Right atrium auricular region (tissue), 2 donors: ENCODE results near the gene STN1. TPM values are rescaled to one million over a fixed set of nuclear protein-coding genes. Genes with fewer than 3 reads are reported as not detected.

Source experiments
- DNase-seq: peaks from one replicate; pipeline ENCODE4 v3.0.0-alpha.2; 2019; ENCODE audit warnings: low spot score
- H3K27ac ChIP-seq, 2 donors: fragments of 200-600 bp; sonication (generic); 1 replicate in 1 of 2; 2 replicates in 1 of 2; pipeline ENCODE4 v1.5.1; 2016 to 2019
- H3K27me3 ChIP-seq, 2 donors: fragments of 200-600 bp; sonication (generic); one replicate each; pipeline versions ENCODE4 v1.5.1 to v1.6.0; 2017 to 2019
- H3K36me3 ChIP-seq: fragments of 200-600 bp; sonication (generic); one replicate; pipeline ENCODE4 v1.5.1; 2016
- H3K4me1 ChIP-seq, 2 donors: fragments of 200-600 bp; sonication (generic); one replicate each; pipeline versions ENCODE4 v1.5.1 to v1.6.0; 2017 to 2019
- H3K4me3 ChIP-seq, 2 donors: fragments of 200-600 bp; sonication (generic); 1 replicate in 1 of 2; 2 replicates in 1 of 2; pipeline ENCODE4 v1.5.1; 2017 to 2019; ENCODE audit warnings: mild to moderate bottlenecking in 1 of 2, moderate library complexity in 1 of 2
- H3K9me3 ChIP-seq, 2 donors: fragments of 200-600 bp; sonication (generic); one replicate each; pipeline ENCODE4 v1.5.1; 2019
- total RNA-seq, 2 donors: library from RNA; depleted of rRNA; stranded (reverse); fragments of >200 nt; gene quantifications; one replicate each; pipeline ENCODE4 v1.1.0, GENCODE V29; 2016
- TF ChIP-seq, protein P1 (sequence below), 2 donors: fragments of 200-600 bp; sonication (generic); IDR thresholded peaks; one replicate each; pipeline ENCODE4 v1.5.1; 2019; ENCODE audit warnings: antibody characterized with exemption in 2 of 2

The STN1 gene
- total RNA-seq, 2 donors from 2014 or later: 26.8 to 35.3 TPM

DNA sequence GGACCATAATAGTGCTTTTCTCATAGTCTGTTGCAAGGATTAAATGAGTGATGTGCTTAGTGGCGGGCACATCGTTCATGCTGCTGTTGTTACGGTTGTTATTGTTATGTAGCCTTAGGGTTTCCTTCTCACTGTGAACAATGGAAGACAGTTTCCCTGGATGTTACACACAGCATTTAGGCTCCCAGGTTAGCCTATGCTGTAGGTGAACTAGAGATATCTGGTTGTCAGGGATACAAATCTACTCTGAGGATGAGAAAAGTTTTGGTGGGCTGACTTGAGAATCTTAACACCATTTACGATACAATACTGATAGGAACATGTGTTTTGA is 77.3 kb downstream of the STN1 start:
- H3K9me3 ChIP-seq: no peaks in the 10 kb centered on the region
- DNase-seq: no peak
- H3K27ac ChIP-seq: peak overlapping the region; percentile 58 to 61
- TF ChIP-seq, protein P1, sequence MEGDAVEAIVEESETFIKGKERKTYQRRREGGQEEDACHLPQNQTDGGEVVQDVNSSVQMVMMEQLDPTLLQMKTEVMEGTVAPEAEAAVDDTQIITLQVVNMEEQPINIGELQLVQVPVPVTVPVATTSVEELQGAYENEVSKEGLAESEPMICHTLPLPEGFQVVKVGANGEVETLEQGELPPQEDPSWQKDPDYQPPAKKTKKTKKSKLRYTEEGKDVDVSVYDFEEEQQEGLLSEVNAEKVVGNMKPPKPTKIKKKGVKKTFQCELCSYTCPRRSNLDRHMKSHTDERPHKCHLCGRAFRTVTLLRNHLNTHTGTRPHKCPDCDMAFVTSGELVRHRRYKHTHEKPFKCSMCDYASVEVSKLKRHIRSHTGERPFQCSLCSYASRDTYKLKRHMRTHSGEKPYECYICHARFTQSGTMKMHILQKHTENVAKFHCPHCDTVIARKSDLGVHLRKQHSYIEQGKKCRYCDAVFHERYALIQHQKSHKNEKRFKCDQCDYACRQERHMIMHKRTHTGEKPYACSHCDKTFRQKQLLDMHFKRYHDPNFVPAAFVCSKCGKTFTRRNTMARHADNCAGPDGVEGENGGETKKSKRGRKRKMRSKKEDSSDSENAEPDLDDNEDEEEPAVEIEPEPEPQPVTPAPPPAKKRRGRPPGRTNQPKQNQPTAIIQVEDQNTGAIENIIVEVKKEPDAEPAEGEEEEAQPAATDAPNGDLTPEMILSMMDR (IDR thresholded peaks at IDR 0.05): no peak
- H3K4me3 ChIP-seq: no peak overlapping the region
- H3K4me1 ChIP-seq: peaks cover 0 to 74% of the 10 kb centered on the region in 2 donors
- no peaks in the 10 kb centered on the region for H3K36me3 ChIP-seq
- no peaks in the 10 kb centered on the region for H3K27me3 ChIP-seq

DNA sequence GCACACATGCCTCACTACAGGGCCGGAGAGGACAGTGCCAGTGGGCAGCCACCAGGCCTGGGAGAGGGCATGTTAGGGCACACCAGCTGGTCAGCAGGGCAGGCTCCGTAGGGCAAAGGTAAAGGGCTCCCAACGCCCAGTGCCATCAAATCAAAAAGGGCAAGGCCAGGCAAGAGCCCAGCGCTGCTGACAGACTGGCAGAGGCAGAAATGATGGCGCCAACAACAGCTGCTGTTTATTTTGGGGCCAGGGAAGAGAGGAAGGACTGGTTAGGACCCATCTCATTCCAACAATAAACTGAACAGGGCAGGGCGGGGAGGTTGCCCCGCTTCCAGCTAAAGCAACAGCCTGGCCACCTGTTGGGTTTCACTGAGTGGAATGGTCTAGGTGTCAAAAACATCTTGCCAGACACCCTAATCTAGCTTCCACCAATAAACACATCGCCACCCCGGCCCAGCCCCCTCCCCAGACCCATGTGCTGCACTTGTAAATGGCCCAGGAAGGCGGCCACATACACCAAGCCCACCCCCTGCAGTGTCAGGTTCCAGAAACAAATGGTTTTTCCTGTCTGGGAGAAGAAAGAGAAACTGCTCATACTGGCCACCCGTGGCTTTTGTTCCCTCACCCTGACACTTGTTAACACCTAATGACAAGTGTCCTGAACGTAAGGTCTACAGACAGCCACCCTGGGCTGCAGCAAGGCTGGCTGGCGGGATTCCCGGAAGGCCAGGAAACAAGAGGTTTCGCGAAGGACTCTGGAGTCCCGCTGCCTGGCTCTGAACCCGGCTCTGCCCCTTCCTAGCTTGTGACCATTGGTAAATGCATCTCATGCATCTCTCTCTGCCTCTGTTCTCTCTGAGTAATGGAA is 77.9 kb downstream of the STN1 start:
- H3K4me1 ChIP-seq: peaks cover 0 to 75% of the 10 kb centered on the region in 2 donors
- TF ChIP-seq, protein P1 (IDR thresholded peaks at IDR 0.05): no peak
- DNase-seq: no peak
- H3K27ac ChIP-seq: peak overlapping the region; percentile 58 to 61
- no peaks in the 10 kb centered on the region for H3K9me3 ChIP-seq
- no peak overlapping the region for H3K4me3 ChIP-seq
- H3K36me3 ChIP-seq: no peaks in the 10 kb centered on the region
- no peaks in the 10 kb centered on the region for H3K27me3 ChIP-seq

DNA sequence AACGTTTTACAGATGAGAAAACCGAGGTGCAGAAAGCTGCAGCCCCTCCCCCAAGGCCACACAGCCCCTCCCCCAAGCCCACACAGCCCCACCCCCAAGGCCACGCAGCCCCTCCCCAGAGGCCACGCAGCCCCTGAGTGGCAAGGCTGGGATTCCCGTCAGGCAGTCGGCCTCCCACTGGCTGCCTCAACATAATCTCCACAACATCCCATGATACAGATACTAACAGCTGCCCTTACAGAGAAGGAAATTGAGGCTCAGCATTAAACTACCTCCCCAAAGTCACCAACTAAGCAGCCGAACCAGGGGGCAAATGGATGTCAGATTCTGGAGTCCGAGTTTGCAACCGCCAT is 78.5 kb downstream of the STN1 start:
- peak overlapping the region; percentile 58 to 61 for H3K27ac ChIP-seq
- no peaks in the 10 kb centered on the region for H3K27me3 ChIP-seq
- no peak overlapping the region for H3K4me3 ChIP-seq
- DNase-seq: no peak
- TF ChIP-seq, protein P1 (IDR thresholded peaks at IDR 0.05): no peak
- no peaks in the 10 kb centered on the region for H3K36me3 ChIP-seq
- H3K9me3 ChIP-seq: no peaks in the 10 kb centered on the region
- H3K4me1 ChIP-seq: peaks cover 2 to 77% of the 10 kb centered on the region in 2 donors

DNA sequence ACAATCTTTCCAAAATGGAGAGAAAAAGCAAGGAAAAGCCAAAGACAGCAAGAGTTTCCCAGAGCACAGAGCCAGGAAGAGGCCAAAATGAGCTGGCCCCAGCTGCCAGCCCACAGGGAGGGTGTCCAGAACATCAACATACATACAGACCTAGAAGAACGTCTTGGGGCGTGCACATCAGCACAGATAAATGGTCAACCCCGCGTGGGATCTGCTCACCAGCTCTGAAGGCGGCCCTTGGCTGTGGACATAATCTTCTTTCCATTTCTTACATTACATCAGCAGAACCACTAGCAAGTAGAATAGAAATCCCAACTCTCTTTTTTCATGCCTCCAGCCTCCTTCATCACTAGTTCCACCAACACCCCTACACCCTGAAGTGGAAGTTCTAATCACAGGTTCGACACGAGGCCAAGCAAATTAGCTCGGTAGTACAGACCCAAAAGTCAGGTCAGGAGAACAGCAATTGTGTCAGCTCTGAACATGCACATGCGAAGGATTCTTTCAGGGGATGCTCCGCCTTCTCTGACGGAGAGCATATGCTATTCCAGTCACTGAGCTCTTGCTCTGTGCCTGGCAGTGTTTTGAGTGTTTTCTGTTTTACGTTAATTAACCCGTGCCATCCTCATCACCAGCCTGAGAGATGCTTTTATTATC is 79.0 kb downstream of the STN1 start:
- no peak for DNase-seq
- TF ChIP-seq, protein P1 (IDR thresholded peaks at IDR 0.05): no peak
- Histone ChIP-seq H3K27ac (peak overlapping the region; percentile 58 to 61), H3K9me3 (no peaks in the 10 kb centered on the region), H3K4me3 (no peak overlapping the region), H3K27me3 (no peaks in the 10 kb centered on the region), H3K4me1 (peaks cover 2 to 77% of the 10 kb centered on the region in 2 donors), H3K36me3 (no peaks in the 10 kb centered on the region)

DNA sequence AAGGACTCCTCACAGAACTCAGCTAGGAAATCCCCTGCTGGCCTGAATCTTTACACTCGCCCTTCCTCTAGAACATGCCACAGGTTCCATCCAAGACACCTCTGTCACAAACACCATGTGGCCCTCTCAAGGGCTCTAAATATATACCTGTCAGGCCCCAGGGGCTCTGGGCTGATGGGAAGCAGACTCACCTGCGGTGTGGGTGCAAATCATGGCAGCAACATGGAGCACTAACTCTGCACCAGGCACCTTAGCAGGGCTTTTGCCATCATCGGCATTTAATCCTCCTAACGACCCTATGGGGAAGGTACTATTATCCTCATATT is 80.0 kb downstream of the STN1 start:
- no peaks in the 10 kb centered on the region for H3K27me3 ChIP-seq
- H3K4me3 ChIP-seq: no peak overlapping the region
- DNase-seq: no peak
- H3K27ac ChIP-seq: no peak overlapping the region
- H3K4me1 ChIP-seq: peaks cover 2 to 77% of the 10 kb centered on the region in 2 donors
- TF ChIP-seq, protein P1 (IDR thresholded peaks at IDR 0.05): no peak
- H3K9me3 ChIP-seq: no peaks in the 10 kb centered on the region
- H3K36me3 ChIP-seq: no peaks in the 10 kb centered on the region
